Gastroesophageal sphincter (tissue), 2 donors: ENCODE measurements around the gene SLC38A6.

Source experiments
- EP300 ChIP-seq: sonication (generic); formaldehyde crosslinking; IDR thresholded peaks from one replicate; pipeline ENCODE4 v1.6.1; 2017; ENCODE audit warnings: antibody characterized with exemption, mild to moderate bottlenecking
- POLR2AphosphoS5 ChIP-seq: sonication (generic); formaldehyde crosslinking; IDR thresholded peaks from one replicate; pipeline ENCODE4 v1.6.1; 2017; ENCODE audit warnings: antibody characterized with exemption

GRCh38 chr14:60984196-60984595 is 3.2 kb downstream of the SLC38A6 start:
- TF ChIP-seq POLR2AphosphoS5, result no peak
- TF ChIP-seq EP300, result no peak
